ENCODE results near the gene KLHL41. TPM values are rescaled to one million over a fixed set of nuclear protein-coding genes. Genes with fewer than 3 reads are reported as not detected.

Gene KLHL41
- total and polyA plus RNA-seq, 10 of the 15 experiments (the other 5 are each of a cell fraction or from before 2014, with no cell fraction given): 0.03 to 0.38 (median 0.10) TPM; not detected in 3

DNA sequence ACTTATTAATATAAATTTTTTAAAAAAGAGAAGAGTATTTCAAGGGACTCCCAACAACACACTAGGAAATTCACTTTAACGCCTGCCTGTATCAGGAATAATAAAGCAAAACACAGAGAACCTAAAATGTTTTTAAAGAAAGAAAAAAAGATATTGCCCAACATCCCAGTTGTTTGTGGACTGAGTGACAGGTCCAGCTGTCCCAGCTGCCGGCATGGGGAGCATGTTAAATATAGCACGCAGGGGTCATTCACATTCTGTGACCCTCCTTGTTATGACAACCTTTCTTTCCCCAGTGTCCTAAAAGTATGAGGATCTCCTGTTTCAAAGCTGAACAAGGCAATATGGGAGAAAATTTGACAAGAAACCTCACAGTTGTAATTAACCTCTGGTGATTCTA is 4.4 kb downstream of the KLHL41 start:
- WGBS (ENCODE audit: insufficient coverage, insufficient replicate concordance, low lambda C conversion rate, missing lambda C conversion rate): 71% methylated on average over 3 of the region's 3 CpGs
- ATAC-seq: no peak
- RAD21 ChIA-PET (ENCODE audit: unreplicated experiment): no interaction called here
- TF ChIP-seq ZNF217 (IDR thresholded peaks at IDR 0.05) (no peak), ZNF24 (IDR thresholded peaks at IDR 0.05) (no peak), E4F1 (IDR thresholded peaks at IDR 0.05; ENCODE audit: borderline replicate concordance, partially characterized antibody) (no peak), EP300 (IDR thresholded peaks at IDR 0.05; ENCODE audit: borderline replicate concordance in 1 of 2, control insufficient read depth in 1 of 2, low read depth in 2 of 2, low read length in 2 of 2) (no peak), ATF2 (IDR thresholded peaks at IDR 0.05; ENCODE audit: low read length) (no peak), BMI1 (IDR thresholded peaks at IDR 0.05; ENCODE audit: borderline replicate concordance) (no peak), WRNIP1 (IDR thresholded peaks at IDR 0.05; ENCODE audit: borderline replicate concordance, low read depth, low read length) (no peak), HDAC2 (IDR thresholded peaks at IDR 0.05) (no peak), ATF7 (IDR thresholded peaks at IDR 0.05; ENCODE audit: low read depth) (no peak), YBX1 (IDR thresholded peaks at IDR 0.05) (no peak), E2F8 (IDR thresholded peaks at IDR 0.05; ENCODE audit: low read depth, partially characterized antibody) (no peak)
- TF ChIP-seq, protein P1, sequence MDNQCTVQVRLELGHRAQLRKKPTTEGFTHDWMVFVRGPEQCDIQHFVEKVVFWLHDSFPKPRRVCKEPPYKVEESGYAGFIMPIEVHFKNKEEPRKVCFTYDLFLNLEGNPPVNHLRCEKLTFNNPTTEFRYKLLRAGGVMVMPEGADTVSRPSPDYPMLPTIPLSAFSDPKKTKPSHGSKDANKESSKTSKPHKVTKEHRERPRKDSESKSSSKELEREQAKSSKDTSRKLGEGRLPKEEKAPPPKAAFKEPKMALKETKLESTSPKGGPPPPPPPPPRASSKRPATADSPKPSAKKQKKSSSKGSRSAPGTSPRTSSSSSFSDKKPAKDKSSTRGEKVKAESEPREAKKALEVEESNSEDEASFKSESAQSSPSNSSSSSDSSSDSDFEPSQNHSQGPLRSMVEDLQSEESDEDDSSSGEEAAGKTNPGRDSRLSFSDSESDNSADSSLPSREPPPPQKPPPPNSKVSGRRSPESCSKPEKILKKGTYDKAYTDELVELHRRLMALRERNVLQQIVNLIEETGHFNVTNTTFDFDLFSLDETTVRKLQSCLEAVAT (IDR thresholded peaks at IDR 0.05): no peak
- TF ChIP-seq, protein P2, sequence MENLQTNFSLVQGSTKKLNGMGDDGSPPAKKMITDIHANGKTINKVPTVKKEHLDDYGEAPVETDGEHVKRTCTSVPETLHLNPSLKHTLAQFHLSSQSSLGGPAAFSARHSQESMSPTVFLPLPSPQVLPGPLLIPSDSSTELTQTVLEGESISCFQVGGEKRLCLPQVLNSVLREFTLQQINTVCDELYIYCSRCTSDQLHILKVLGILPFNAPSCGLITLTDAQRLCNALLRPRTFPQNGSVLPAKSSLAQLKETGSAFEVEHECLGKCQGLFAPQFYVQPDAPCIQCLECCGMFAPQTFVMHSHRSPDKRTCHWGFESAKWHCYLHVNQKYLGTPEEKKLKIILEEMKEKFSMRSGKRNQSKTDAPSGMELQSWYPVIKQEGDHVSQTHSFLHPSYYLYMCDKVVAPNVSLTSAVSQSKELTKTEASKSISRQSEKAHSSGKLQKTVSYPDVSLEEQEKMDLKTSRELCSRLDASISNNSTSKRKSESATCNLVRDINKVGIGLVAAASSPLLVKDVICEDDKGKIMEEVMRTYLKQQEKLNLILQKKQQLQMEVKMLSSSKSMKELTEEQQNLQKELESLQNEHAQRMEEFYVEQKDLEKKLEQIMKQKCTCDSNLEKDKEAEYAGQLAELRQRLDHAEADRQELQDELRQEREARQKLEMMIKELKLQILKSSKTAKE (IDR thresholded peaks at IDR 0.05; ENCODE audit: low read depth, poor library complexity, severe bottlenecking): no peak

More for the DNA sequence above, 4.4 kb downstream of the KLHL41 start:
- H3K4me3 ChIP-seq: no peak overlapping the region
- ChIA-PET CTCF (no interaction called here), POLR2A (no interaction called here), SMC1A (ENCODE audit: uncharacterized antibody, unreplicated experiment) (no interaction called here)
- H3K36me3 ChIP-seq (ENCODE audit: control insufficient read depth in 2 of 2, insufficient read depth in 2 of 2, low read length in 1 of 2): no peaks in the 10 kb centered on the region
- no peak overlapping the region for H2AFZ ChIP-seq (ENCODE audit: control insufficient read depth, low read depth, low read length)
- no TSS peak for BruUV-seq (replicated peaks)
- intact Hi-C loops (cut with micrococcal nuclease; ENCODE audit: unreplicated experiment) (no loop called here), in situ Hi-C loops (cut with MboI) (no loop called here)
- no peaks in the 10 kb centered on the region; a peak in 1 of 4 replicates for H3K27me3 ChIP-seq (replicated peaks in 1 of 2; ENCODE audit: control insufficient read depth in 2 of 2, insufficient read depth in 2 of 2, low read length in 1 of 2)
- H3K27ac ChIP-seq (ENCODE audit: control insufficient read depth, insufficient read depth): no peak overlapping the region
- no peaks in the 10 kb centered on the region for H4K20me1 ChIP-seq (ENCODE audit: control insufficient read depth, insufficient read depth)
- FAIRE-seq (no peak), DNase-seq (ENCODE audit: low read depth, low spot score) (no peak)
- no peaks in the 10 kb centered on the region for H3K9me3 ChIP-seq (replicated peaks; ENCODE audit: control insufficient read depth, insufficient read depth, low read length)
- H3K4me1 ChIP-seq (ENCODE audit: control insufficient read depth, insufficient read depth, low read length): no peaks in the 10 kb centered on the region
- no peak overlapping the region for H3K4me2 ChIP-seq (ENCODE audit: control insufficient read depth, insufficient read depth)
- H3K9ac ChIP-seq (ENCODE audit: control insufficient read depth, insufficient read depth, low read length): no peak overlapping the region
- H3K79me2 ChIP-seq (ENCODE audit: control insufficient read depth, insufficient read depth, low read length): no peaks in the 10 kb centered on the region

All from GM12878 (cell line).